GM10847 (cell line): ENCODE data around the gene C7orf33.

ENCODE experiments used
- POLR2A ChIP-seq: IDR thresholded peaks from 2 replicates; pipeline ENCODE4 v1.6.1; 2011; ENCODE audit not compliant: insufficient read length; ENCODE audit errors: extremely low read depth

The C7orf33 gene

DNA sequence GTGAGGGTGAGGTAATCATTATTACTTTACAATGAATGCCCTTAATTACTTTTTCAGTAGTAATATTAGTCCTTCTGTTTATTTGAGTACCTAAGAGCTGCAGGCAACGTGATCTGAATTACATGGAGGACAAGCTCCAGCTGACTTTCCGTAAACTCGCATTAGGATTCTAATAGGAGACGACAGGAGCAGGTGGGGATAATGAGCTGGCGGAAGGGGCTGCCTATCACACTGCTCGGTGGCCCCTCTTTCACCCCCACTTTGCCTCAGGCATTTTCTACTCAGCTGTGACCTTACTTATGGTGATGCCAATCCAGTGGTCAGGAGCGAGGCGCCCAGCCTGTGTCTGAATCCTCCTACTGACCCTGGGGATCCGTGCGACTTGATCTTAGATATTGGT is at the start of gene C7orf33:
Gene C7orf33 (plus strand): TSS at position 296 of the 400 bp plus-strand sequence. CDS start 160 bp downstream, outside the sequence.
- TF ChIP-seq POLR2A = no peak

- no peak for TF ChIP-seq POLR2A
Measured at GRCh38 chr7:148541891-148542504, 48.6 kb upstream of the C7orf33 start.

DNA sequence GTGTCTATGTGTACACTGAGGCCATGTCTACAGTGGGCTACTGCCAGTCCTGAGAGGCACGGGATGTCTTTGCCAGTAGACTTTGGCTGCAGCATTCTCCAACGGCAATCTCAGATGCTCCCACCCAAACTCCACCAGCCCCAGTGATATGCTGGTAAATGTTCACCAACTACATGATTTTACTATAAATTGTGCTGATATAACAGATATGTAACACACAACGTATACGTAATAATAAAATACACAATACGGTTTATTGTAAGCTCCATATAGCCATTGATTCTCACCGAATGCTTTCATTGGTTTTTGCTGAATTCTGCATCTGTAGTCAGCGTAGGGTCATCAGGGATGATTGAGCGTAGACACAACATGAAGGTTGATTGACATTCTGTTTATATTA is 47.3 kb upstream of the C7orf33 start:
- TF ChIP-seq POLR2A = no peak

GRCh38 chr7:148545172-148545571 is 45.4 kb upstream of the C7orf33 start:
- no peak for TF ChIP-seq POLR2A

GRCh38 chr7:148545932-148546331 is 44.6 kb upstream of the C7orf33 start:
- no peak for TF ChIP-seq POLR2A

- TF ChIP-seq POLR2A = no peak
Measured at GRCh38 chr7:148546857-148547256, 43.7 kb upstream of the C7orf33 start.

DNA sequence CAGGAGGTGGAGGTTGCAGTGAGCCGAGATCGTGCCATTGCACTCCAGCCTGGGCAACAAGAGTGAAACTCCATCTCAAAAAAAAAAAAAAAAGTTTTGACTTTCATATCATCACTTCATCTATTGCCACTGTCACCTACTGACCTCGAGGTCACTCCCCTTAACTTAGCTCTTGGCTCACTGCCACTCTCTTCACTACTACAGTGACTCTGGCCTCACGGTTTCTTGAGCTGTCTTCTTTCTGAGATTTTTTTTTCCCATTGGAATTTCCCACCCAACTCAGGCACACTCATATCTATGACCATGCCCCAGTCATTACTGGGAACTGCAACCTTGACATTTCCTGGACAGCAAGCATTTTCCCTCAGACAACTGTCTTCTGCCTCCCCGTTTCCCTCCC is 42.6 kb upstream of the C7orf33 start:
- TF ChIP-seq POLR2A = no peak

DNA sequence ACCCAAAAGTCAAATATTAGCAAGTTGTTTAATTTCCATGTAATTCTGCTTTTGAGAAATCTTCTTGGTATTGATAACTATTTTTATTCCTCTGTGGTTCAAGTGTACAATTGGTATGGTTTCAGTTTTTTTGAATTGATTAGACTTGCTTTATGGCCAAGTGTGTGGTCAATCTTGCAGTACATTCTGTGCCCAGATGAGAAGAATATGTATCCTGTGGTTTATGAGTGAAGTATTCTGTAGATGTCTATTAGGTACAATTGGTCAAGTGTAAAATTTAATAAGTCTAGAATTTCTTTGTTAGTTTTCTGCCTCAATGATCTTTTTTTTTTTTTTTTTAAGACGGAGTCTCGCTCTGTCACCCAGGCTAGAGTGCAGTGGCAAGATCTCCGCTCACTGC is 36.6 kb upstream of the C7orf33 start:
- TF ChIP-seq POLR2A = no peak

DNA sequence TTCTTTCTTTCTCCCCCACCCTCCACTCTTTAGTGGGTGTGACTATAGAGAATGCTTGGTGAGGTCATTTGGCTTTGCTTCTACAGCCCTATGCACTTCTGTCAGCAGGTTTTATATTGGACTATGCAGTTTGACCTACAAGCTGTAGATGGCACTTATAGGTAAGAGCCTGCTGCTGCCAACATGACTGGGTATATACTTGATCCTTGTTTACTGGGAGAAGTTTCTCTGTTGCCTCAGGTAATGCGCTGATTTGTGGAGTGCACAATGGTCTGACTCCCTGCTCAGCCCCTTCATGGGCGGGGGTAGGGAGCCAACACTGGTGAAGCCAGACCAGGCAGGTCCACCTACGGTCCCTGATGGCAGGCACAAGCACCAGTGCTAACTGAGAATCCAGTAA is 33.7 kb upstream of the C7orf33 start:
- no peak for TF ChIP-seq POLR2A

GRCh38 chr7:148558914-148559313 is 31.7 kb upstream of the C7orf33 start:
- TF ChIP-seq POLR2A = no peak

DNA sequence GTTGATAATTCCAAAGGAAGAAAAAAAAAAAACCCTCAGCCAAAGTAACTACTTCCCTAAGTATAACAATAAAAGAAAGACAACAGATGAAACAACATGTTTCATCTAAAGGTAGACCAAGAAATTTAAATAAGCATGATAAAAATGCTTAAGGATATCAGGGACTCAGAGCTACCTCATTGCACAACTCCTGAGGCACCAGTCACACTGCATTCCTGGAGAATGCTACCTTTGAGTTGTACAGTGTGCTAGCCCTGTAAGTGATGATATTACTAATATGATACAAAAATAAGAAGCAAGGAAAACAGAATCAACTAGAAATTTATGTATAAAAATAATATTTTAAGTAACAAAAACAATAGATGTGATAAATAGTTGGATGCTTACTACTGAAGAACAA is 29.5 kb upstream of the C7orf33 start:
- no peak for TF ChIP-seq POLR2A

DNA sequence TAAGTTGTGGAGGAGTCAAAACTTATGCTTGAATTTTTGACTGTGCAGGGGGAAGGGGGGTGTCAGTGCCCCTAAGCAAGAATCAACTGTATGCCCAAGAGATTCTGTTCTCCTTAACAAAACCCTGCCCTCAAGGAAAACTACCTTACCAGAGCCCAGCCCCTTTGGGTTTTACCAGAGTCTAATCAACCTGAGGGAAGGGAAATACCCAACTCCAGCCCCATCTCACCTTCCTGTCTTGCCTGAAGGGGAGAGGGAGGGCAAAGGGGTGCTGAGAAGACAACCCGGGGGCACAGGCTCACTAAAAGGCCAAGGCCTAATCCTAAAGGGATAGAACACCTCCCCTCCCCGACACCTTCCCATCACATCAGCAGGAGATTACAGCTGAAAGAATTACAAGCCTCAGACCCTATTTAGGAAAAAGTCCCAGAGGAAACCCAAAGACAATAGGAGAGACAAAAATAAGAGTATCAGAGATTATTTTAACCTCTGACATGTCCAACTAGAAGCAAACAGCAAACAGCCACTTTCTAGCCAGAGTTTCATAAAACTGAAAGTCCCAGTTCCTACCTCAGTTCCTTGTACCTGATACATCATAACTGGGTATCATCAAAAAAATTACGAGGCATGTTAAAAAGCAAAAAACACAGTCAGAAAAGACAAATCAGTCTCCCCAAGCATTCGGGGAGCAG is 26.8 kb upstream of the C7orf33 start:
- no peak for TF ChIP-seq POLR2A

DNA sequence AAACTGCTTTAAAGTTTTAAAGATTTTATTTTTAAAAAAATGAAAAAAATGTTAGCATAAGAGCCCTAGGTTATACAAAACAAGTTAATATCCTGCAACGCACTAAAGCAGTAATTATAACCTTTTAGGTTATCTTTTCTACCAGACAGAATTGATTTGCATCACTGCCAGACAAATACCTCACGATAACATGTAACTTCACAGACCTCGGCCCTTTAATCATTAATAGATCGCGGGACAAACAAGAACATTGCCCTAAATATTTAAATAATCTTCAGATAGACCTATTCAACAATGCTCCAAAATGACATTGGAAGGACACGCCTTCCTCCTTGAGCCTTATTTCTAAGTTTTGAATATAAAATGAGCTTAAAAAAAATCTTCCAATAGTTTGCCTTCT is 23.8 kb upstream of the C7orf33 start:
- no peak for TF ChIP-seq POLR2A

DNA sequence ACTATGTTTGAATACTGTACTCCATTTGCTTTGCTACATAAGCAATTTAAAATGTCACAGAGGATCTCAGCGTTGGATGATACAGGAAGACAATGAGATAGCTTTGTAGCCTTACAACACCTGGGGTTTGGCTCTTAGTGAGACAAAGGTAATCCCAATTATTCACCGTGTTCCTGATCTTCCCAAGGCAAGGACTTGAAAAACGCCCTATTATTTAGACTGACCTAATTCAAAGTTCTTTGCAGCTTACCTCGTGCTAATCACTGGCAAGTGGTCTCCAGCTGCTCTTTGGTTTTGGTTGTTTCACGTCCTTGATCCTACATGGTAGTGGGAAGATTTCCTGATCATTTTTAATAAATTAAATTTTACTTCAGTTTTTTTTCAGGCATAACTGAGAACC is 23.0 kb upstream of the C7orf33 start:
- no peak for TF ChIP-seq POLR2A

DNA sequence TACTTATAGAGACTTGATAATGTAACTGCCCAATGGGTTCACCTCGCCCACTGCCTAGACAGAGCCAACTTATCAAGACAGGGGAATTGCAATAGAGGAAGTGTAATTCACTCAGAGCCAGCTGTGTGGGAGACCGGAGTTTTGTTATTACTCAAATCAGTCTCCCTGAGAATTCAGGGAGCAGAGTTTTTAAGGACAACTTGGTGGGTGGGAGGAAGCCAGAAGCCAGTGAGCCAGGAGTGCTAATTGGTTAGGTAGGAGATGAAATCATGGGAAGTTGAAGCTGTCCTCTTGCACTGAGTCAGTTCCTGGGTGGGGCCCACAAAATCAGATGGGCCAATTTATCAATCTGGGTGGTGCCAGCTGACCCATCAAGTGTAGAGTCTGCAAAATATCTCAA is 20.1 kb upstream of the C7orf33 start:
- TF ChIP-seq POLR2A = no peak

GRCh38 chr7:148571381-148571780 is 19.2 kb upstream of the C7orf33 start:
- no peak for TF ChIP-seq POLR2A

DNA sequence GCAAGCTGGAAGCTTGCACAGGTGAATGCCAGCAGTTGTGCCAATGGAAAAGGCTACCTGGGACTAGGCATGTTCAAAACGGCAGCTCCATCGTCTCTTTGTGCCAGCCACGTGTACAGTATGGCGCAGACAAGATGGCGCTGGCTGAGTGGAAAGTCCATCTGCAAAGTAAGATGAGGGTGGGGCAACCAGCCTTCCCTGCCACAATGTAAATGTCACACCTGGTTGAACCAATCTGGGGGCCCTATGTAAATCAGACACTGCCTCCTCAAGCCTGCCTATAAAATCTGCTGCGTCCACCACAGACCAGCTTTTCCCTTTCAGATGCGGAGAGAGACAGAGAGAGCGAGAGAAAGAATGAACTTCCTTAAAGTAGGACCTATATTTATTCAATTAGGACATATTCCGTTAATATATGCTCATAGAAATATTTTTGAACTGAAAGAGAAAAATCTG is 18.5 kb upstream of the C7orf33 start:
- no peak for TF ChIP-seq POLR2A

DNA sequence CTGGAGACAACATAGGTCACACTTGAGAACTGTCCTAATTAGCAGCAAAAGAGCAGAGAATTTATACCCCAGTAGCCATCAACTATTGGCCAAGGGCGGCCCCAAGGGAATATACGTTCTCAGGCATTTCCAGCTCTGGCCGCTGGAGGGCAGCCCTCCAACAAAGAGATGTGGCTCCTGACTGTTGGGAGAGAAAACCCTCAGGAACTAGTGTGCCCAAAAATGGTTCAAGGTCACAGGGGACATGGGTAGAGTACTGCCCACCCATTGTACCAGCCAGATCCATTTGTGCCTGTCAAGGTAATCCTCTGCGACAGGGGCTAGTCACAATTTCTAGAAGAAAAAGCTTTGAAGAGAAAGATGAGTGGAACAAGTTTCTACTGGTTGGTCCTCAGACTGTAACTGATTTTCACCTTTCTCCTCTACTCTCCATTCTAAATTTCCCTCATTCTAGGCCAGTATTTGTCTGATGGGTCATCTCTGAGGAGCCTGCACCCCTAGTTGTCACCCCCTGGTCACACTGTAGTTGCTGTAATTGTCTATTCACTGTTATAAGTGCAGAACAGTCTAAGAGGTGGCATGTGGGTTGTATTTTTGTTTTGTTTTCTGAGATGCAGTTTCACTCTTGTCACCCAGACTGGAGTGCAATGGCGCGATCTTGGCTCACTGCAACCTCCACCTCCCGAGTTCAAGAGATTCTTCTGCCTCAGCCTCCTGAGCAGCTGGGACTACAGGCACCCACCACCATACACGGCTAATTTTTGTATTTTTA is 14.7 kb upstream of the C7orf33 start:
- no peak for TF ChIP-seq POLR2A
